WTC11 (cell line): ENCODE results near the gene ULK4. TPM values are rescaled to one million over a fixed set of nuclear protein-coding genes. Genes with fewer than 3 reads are reported as not detected.

ENCODE experiments used
- ATAC-seq: fragments of 200-7000 bp; cut with Tn5 transposase; 2 replicates; pipeline ENCODE4 v1.10.0; 2021; ENCODE audit warnings: mild to moderate bottlenecking, moderate library complexity
- CTCF ChIA-PET: fragments of 300-600 bp; sonication (Branson Sonifier 250); formaldehyde crosslinking; loops from one replicate; lab custom pipeline; 2021; ENCODE audit warnings: antibody characterized with exemption; lab: Charles Lee
- POLR2A ChIA-PET: fragments of 350-600 bp; sonication (Branson Sonifier 250); formaldehyde crosslinking; loops from one replicate; lab custom pipeline; 2021; ENCODE audit warnings: antibody characterized with exemption; lab: Charles Lee
- DNase-seq: peaks from one replicate; pipeline ENCODE4 v3.0.0; 2021; ENCODE audit warnings: low spot score
- H3K27ac Mint-ChIP-seq: 2 replicates; pipeline ENCODE4 v1.8.0; 2021; ENCODE audit warnings: mixed read lengths
- H3K27me3 Mint-ChIP-seq: 2 replicates; pipeline ENCODE4 v1.8.0; 2021; ENCODE audit warnings: low read depth, mild to moderate bottlenecking, moderate library complexity, mixed read lengths
- H3K36me3 Mint-ChIP-seq: 2 replicates; pipeline ENCODE4 v1.8.0; 2021; ENCODE audit warnings: mixed read lengths
- H3K4me1 Mint-ChIP-seq: 2 replicates; pipeline ENCODE4 v1.8.0; 2022; ENCODE audit warnings: mixed read lengths
- H3K4me3 Mint-ChIP-seq: 2 replicates; pipeline ENCODE4 v1.8.0; 2021; ENCODE audit warnings: mild to moderate bottlenecking, moderate library complexity, mixed read lengths
- H3K9me3 Mint-ChIP-seq: 2 replicates; pipeline ENCODE4 v1.8.0; 2021; ENCODE audit warnings: mixed read lengths
- EMX1 ChIP-seq: fragments of 250-450 bp; sonication (Bioruptor Pico); IDR thresholded peaks from 2 replicates; pipeline ENCODE4 v1.8.0; 2021; ENCODE audit warnings: mild to moderate bottlenecking
- ESRRA ChIP-seq: sonication (generic); formaldehyde crosslinking; IDR thresholded peaks from 2 replicates; pipeline ENCODE4 v1.8.1; 2022; ENCODE audit warnings: mild to moderate bottlenecking, missing genetic modification reagents, borderline replicate concordance
- FOXJ3 ChIP-seq: sonication (generic); formaldehyde crosslinking; IDR thresholded peaks from 2 replicates; pipeline ENCODE4 v1.9.0; 2021; ENCODE audit warnings: missing genetic modification reagents, mild to moderate bottlenecking, borderline replicate concordance
- FOXK1 ChIP-seq: sonication (generic); formaldehyde crosslinking; IDR thresholded peaks from 2 replicates; pipeline ENCODE4 v1.8.0; 2022; ENCODE audit warnings: mild to moderate bottlenecking, moderate library complexity, missing genetic modification reagents
- FOXP1 ChIP-seq: sonication (generic); formaldehyde crosslinking; IDR thresholded peaks from 2 replicates; pipeline ENCODE4 v1.8.0; 2022; ENCODE audit warnings: missing genetic modification reagents, mild to moderate bottlenecking, moderate library complexity, borderline replicate concordance
- GTF2I ChIP-seq: fragments of 250-450 bp; sonication (Bioruptor Pico); conservative IDR thresholded peaks from 2 replicates; pipeline ENCODE4 v1.4.0; 2021; ENCODE audit warnings: mild to moderate bottlenecking
- RELA ChIP-seq: sonication (generic); formaldehyde crosslinking; IDR thresholded peaks from 2 replicates; pipeline ENCODE4 v1.8.1; 2022; ENCODE audit warnings: missing genetic modification reagents, mild to moderate bottlenecking, borderline replicate concordance
- SMAD4 ChIP-seq: sonication (generic); formaldehyde crosslinking; IDR thresholded peaks from 2 replicates; pipeline ENCODE4 v1.8.0; 2022; ENCODE audit warnings: mild to moderate bottlenecking, missing genetic modification reagents
- SOX15 ChIP-seq: fragments of 250-450 bp; sonication (Bioruptor Pico); IDR thresholded peaks from 2 replicates; pipeline ENCODE4 v1.9.0; 2021; ENCODE audit warnings: mild to moderate bottlenecking
- TP53 ChIP-seq: sonication (generic); formaldehyde crosslinking; IDR thresholded peaks from 2 replicates; pipeline ENCODE4 v1.8.1; 2023; ENCODE audit warnings: mild to moderate bottlenecking, missing genetic modification reagents
- ZBTB21 ChIP-seq: sonication (generic); formaldehyde crosslinking; IDR thresholded peaks from 2 replicates; pipeline ENCODE4 v1.8.1; 2023; ENCODE audit warnings: mild to moderate bottlenecking, missing genetic modification reagents, borderline replicate concordance
- ZNF317 ChIP-seq: sonication (generic); formaldehyde crosslinking; IDR thresholded peaks from 2 replicates; pipeline ENCODE4 v1.8.1; 2023; ENCODE audit warnings: low read depth, mild to moderate bottlenecking, moderate library complexity, missing genetic modification reagents, borderline replicate concordance
- total RNA-seq: library from RNA; stranded (reverse); gene quantifications from 3 replicates; pipeline ENCODE4 v1.2.3, GENCODE V29; 2021
- TF ChIP-seq, protein P1 (sequence below): sonication (generic); formaldehyde crosslinking; IDR thresholded peaks from 2 replicates; pipeline ENCODE4 v1.8.1; 2022; ENCODE audit warnings: low read depth, missing genetic modification reagents, borderline replicate concordance
- TF ChIP-seq, protein P2 (sequence below): fragments of 250-450 bp; sonication (Bioruptor Pico); IDR thresholded peaks from 2 replicates; pipeline ENCODE4 v1.9.0; 2021; ENCODE audit warnings: moderate library complexity, mild to moderate bottlenecking, inconsistent platforms, borderline replicate concordance
- TF ChIP-seq, protein P3 (sequence below): sonication (generic); formaldehyde crosslinking; IDR thresholded peaks from 2 replicates; pipeline ENCODE4 v1.8.0; 2023; ENCODE audit warnings: mild to moderate bottlenecking, missing genetic modification reagents
- TF ChIP-seq, protein P4 (sequence below): sonication (generic); formaldehyde crosslinking; IDR thresholded peaks from 2 replicates; pipeline ENCODE4 v1.8.1; 2022; ENCODE audit warnings: mild to moderate bottlenecking, missing genetic modification reagents, moderate library complexity, borderline replicate concordance
- TF ChIP-seq, protein P5 (sequence below): sonication (generic); formaldehyde crosslinking; IDR thresholded peaks from 2 replicates; pipeline ENCODE4 v1.8.1; 2023; ENCODE audit warnings: mild to moderate bottlenecking, missing genetic modification reagents
- TF ChIP-seq, protein P6 (sequence below): fragments of 250-450 bp; sonication (Bioruptor Pico); conservative IDR thresholded peaks from 2 replicates; pipeline ENCODE4 v1.9.0; 2021; ENCODE audit warnings: mild to moderate bottlenecking

ULK4 gene
- total RNA-seq, 1 experiment from 2014 or later, result 9.2 TPM

DNA sequence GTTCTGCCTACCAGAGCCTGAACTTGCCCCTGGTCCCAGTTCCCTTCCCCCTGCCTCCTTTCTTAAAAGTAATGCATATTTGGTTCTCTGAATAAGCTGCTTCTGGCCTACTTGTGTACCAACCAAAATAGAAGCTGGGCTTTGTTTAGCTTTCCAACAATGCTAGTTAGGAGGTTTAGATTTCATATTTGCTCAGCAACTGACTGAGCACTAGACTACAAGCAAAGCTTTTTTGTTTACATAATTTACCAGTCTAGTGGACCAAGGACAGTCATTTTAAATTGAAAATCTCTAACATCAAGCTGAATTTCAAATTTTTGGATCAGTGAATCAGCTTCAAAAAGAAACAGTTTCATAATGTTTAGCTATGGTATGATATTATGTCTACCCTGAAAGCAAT, 331.2 kb downstream of the ULK4 start:
- CTCF ChIA-PET, result no interaction called here
- Mint-ChIP-seq H3K27me3 (no peaks in the 10 kb centered on the region), H3K36me3 (no peaks in the 10 kb centered on the region), H3K9me3 (no peaks in the 10 kb centered on the region), H3K27ac (peak overlapping the region; percentile 29; the same call in 1 of the 2 replicates), H3K4me3 (no peak overlapping the region)
- DNase-seq (no peak), ATAC-seq (no peak)
- POLR2A ChIA-PET, result no interaction called here
- TF ChIP-seq, protein P1, sequence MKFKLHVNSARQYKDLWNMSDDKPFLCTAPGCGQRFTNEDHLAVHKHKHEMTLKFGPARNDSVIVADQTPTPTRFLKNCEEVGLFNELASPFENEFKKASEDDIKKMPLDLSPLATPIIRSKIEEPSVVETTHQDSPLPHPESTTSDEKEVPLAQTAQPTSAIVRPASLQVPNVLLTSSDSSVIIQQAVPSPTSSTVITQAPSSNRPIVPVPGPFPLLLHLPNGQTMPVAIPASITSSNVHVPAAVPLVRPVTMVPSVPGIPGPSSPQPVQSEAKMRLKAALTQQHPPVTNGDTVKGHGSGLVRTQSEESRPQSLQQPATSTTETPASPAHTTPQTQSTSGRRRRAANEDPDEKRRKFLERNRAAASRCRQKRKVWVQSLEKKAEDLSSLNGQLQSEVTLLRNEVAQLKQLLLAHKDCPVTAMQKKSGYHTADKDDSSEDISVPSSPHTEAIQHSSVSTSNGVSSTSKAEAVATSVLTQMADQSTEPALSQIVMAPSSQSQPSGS (CRISPR knock-in tag), result no peak
- no peak for TF ChIP-seq FOXJ3 (CRISPR knock-in tag)
- TF ChIP-seq, all 79 proteins: peak for 0
- peaks cover 12% of the 10 kb centered on the region for H3K4me1 Mint-ChIP-seq

DNA sequence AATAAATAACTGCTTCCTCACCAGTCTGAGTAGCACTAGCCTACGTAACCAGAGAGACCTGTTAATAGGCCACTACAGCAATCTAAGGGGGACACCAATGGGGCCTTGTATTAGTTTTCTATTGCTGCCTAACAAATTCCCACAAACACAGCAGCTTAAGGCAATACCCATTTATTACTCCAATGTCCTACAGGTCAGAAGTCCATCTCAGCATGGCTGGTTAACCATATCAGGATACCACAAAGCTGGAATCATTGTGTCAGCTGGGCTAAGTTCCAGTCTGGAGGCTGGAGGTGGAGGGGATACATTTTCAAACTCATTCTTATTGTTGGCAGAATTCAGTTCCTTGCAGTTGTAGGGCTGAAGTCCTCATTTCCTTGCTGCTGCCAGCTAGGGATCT, 331.9 kb downstream of the ULK4 start:
- no peaks in the 10 kb centered on the region for H3K27me3 Mint-ChIP-seq
- peak overlapping the region; percentile 29; the same call in 1 of the 2 replicates for H3K27ac Mint-ChIP-seq
- DNase-seq, result no peak

DNA sequence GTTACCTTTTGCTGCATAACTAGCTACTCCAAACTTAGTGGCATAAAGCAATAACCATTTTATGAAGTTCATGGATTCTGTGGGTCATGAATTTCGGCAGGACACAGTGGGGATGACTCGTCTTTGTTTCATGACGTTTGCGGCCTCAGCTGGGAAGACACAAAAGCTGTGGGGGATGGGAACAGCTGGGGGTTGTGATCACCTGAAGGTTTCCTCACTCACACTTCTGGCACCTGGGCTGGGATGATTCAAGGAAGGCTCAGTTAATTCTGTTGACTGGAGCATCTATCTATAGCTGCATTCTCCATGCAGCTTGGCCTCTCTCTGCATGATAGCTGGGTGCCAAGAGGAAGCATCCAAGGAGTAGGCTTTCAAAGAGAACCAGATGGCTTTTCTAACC, 332.8 kb downstream of the ULK4 start:
- Mint-ChIP-seq H3K9me3 (no peaks in the 10 kb centered on the region), H3K27me3 (no peaks in the 10 kb centered on the region), H3K4me3 (no peak overlapping the region), H3K36me3 (no peaks in the 10 kb centered on the region), H3K4me1 (peaks cover 12% of the 10 kb centered on the region), H3K27ac (no peak overlapping the region)
- TF ChIP-seq, protein P2, sequence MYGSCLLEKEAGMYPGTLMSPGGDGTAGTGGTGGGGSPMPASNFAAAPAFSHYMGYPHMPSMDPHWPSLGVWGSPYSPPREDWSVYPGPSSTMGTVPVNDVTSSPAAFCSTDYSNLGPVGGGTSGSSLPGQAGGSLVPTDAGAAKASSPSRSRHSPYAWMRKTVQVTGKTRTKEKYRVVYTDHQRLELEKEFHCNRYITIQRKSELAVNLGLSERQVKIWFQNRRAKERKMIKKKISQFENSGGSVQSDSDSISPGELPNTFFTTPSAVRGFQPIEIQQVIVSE (CRISPR knock-in tag), result no peak
- TF ChIP-seq, protein P3, sequence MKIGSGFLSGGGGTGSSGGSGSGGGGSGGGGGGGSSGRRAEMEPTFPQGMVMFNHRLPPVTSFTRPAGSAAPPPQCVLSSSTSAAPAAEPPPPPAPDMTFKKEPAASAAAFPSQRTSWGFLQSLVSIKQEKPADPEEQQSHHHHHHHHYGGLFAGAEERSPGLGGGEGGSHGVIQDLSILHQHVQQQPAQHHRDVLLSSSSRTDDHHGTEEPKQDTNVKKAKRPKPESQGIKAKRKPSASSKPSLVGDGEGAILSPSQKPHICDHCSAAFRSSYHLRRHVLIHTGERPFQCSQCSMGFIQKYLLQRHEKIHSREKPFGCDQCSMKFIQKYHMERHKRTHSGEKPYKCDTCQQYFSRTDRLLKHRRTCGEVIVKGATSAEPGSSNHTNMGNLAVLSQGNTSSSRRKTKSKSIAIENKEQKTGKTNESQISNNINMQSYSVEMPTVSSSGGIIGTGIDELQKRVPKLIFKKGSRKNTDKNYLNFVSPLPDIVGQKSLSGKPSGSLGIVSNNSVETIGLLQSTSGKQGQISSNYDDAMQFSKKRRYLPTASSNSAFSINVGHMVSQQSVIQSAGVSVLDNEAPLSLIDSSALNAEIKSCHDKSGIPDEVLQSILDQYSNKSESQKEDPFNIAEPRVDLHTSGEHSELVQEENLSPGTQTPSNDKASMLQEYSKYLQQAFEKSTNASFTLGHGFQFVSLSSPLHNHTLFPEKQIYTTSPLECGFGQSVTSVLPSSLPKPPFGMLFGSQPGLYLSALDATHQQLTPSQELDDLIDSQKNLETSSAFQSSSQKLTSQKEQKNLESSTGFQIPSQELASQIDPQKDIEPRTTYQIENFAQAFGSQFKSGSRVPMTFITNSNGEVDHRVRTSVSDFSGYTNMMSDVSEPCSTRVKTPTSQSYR (CRISPR knock-in tag), result 0 out of 2 replicates have a peak, but pooled peaks have one; percentile 60
- TF ChIP-seq, protein P4, sequence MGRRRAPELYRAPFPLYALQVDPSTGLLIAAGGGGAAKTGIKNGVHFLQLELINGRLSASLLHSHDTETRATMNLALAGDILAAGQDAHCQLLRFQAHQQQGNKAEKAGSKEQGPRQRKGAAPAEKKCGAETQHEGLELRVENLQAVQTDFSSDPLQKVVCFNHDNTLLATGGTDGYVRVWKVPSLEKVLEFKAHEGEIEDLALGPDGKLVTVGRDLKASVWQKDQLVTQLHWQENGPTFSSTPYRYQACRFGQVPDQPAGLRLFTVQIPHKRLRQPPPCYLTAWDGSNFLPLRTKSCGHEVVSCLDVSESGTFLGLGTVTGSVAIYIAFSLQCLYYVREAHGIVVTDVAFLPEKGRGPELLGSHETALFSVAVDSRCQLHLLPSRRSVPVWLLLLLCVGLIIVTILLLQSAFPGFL (CRISPR knock-in tag), result no peak
- ChIA-PET CTCF (no interaction called here), POLR2A (no interaction called here)
- no peak for DNase-seq
- peak; percentile 65 for ATAC-seq

More for the DNA sequence above, 331.9 kb downstream of the ULK4 start:
- ChIA-PET CTCF (no interaction called here), POLR2A (no interaction called here)
- Mint-ChIP-seq H3K4me1 (peaks cover 12% of the 10 kb centered on the region), H3K36me3 (no peaks in the 10 kb centered on the region), H3K9me3 (no peaks in the 10 kb centered on the region), H3K4me3 (no peak overlapping the region)
- TF ChIP-seq, protein P5, sequence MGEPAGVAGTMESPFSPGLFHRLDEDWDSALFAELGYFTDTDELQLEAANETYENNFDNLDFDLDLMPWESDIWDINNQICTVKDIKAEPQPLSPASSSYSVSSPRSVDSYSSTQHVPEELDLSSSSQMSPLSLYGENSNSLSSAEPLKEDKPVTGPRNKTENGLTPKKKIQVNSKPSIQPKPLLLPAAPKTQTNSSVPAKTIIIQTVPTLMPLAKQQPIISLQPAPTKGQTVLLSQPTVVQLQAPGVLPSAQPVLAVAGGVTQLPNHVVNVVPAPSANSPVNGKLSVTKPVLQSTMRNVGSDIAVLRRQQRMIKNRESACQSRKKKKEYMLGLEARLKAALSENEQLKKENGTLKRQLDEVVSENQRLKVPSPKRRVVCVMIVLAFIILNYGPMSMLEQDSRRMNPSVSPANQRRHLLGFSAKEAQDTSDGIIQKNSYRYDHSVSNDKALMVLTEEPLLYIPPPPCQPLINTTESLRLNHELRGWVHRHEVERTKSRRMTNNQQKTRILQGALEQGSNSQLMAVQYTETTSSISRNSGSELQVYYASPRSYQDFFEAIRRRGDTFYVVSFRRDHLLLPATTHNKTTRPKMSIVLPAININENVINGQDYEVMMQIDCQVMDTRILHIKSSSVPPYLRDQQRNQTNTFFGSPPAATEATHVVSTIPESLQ (CRISPR knock-in tag), result no peak
- TF ChIP-seq FOXP1 (CRISPR knock-in tag) (no peak), RELA (CRISPR knock-in tag) (no peak), SMAD4 (CRISPR knock-in tag) (no peak), GTF2I (no peak), EMX1 (CRISPR knock-in tag) (no peak), ESRRA (no peak), FOXK1 (CRISPR knock-in tag) (no peak), ZNF317 (CRISPR knock-in tag) (no peak), TP53 (no peak), SOX15 (CRISPR knock-in tag) (no peak), ZBTB21 (CRISPR knock-in tag) (no peak)
- TF ChIP-seq, protein P6, sequence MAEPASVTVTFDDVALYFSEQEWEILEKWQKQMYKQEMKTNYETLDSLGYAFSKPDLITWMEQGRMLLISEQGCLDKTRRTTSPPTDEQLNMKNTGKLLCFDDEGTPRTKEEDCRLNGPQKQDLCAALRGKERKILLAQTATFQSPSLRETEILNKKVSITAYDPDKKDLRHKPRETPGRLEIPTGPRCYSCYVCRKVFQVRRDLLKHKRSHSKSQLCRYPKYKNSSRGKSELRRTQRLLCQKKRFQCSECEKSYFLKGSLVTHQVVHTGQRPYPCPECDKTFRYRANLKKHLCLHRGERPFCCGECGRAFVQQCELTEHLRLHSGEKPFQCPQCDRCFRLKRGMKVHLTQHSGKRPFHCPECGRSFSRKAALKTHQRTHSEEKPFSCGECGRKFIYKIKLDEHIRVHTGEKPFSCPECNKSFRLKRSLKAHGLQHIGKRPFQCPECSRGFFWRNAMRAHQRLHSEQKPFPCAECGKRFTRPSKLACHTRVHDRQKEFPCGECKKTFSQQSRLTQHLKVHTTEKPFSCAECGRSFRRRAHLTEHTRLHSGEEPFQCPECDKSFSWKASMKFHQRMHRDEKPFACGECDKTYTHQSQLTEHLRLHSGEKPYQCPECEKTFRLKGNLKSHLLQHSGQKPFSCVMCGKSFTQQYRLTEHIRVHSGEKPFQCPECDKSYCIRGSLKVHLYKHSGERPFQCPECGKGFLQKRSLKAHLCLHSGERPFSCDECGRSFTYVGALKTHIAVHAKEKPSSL (CRISPR knock-in tag), result no peak
- no peak for ATAC-seq
